OCI-LY3 (cell line): ENCODE results near the gene PABPN1.
A peak's percentile ranks its signal among the peaks of the same experiment; 100 is the strongest.

Experiments
- EZH2phosphoT487 ChIP-seq: fragments of 200-600 bp; shearing (Covaris generic); IDR thresholded peaks from 2 replicates; pipeline ENCODE4 v1.6.1; 2018; ENCODE audit warnings: antibody characterized with exemption, mixed run types, low read depth
- TF ChIP-seq, protein P1 (sequence below): fragments of 200-600, 300-600 bp; sonication (generic); IDR thresholded peaks from 2 replicates; pipeline ENCODE4 v1.5.1; 2014; ENCODE audit warnings: antibody characterized with exemption, low read length, low read depth

DNA sequence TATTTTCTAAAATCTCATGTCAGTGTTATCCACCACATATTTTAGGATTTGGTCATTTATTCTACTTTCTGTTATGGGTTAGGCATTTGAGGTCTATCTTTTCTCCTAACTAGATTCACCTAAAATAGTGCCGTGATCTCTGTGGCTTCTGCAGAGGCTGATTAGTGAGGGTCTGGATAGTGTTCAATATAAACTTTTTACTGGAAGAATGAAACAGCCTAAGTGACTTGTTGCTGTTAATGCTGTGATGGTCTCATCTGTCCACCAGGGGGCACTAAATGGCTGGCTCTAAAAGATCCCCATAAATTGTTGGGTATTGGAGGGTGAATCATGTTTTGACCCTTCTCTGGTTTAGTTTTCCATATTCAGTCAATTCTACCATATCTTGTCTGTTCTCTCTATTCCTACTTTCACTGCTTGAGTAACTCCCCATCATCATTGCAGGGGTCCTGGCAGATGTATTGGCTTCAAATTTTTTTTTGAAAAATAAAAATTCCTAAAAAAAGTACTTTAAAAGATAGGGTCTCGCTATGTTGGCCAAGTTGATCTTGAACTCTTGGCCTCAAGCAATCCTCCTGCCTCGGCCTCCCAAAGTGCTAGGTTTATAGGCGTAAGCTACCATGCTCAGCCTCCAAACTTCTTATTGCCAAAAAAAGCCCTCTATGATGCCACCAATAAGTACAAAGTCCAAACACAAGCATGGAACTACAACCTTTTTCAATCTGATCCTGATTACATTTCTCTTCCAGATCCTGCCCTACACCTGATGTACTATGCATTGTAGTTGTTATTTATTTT is 6.9 kb downstream of the PABPN1 start:
- TF ChIP-seq EZH2phosphoT487 = no peak
- TF ChIP-seq, protein P1, sequence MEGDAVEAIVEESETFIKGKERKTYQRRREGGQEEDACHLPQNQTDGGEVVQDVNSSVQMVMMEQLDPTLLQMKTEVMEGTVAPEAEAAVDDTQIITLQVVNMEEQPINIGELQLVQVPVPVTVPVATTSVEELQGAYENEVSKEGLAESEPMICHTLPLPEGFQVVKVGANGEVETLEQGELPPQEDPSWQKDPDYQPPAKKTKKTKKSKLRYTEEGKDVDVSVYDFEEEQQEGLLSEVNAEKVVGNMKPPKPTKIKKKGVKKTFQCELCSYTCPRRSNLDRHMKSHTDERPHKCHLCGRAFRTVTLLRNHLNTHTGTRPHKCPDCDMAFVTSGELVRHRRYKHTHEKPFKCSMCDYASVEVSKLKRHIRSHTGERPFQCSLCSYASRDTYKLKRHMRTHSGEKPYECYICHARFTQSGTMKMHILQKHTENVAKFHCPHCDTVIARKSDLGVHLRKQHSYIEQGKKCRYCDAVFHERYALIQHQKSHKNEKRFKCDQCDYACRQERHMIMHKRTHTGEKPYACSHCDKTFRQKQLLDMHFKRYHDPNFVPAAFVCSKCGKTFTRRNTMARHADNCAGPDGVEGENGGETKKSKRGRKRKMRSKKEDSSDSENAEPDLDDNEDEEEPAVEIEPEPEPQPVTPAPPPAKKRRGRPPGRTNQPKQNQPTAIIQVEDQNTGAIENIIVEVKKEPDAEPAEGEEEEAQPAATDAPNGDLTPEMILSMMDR = peak; percentile 85
